GM12878 (cell line): ENCODE measurements around the gene NPAS3. TPM values are rescaled to one million over a fixed set of nuclear protein-coding genes. Genes with fewer than 3 reads are reported as not detected.

Experiments used
- ATAC-seq: fragments of 200-7000 bp; cut with Tn5 transposase; 3 replicates; pipeline ENCODE4 v1.9.1; 2020; ENCODE audit warnings: mild to moderate bottlenecking, moderate library complexity
- BruUV-seq: library from RNA; stranded (reverse); fragments of 400-500 nt; replicated peaks from 2 replicates; lab custom pipeline; 2021; lab: Mats Ljungman, UMichigan
- CTCF ChIA-PET: fragments of 300-600 bp; sonication (Branson Sonifier 250); formaldehyde crosslinking; extraction: SDS; loops from one replicate; lab custom pipeline; 2021; ENCODE audit warnings: inconsistent platforms; lab: Yijun Ruan, JAX
- POLR2A ChIA-PET: fragments of 350-600 bp; formaldehyde crosslinking; extraction: SDS; loops from one replicate; lab custom pipeline; 2021; ENCODE audit warnings: inconsistent platforms; lab: Charles Lee
- RAD21 ChIA-PET: fragments of 300-600 bp; sonication (Branson Sonifier 250); formaldehyde crosslinking; loops from one replicate; lab custom pipeline; 2023; ENCODE audit warnings: antibody characterized with exemption; ENCODE audit not compliant: unreplicated experiment; lab: Charles Lee
- SMC1A ChIA-PET: fragments of 300-600 bp; sonication (Branson Sonifier 250); formaldehyde crosslinking; loops from one replicate; lab custom pipeline; 2023; ENCODE audit not compliant: unreplicated experiment, uncharacterized antibody; lab: Charles Lee
- DNase-seq: peaks from one replicate; pipeline ENCODE4 v3.0.0-alpha.2; 2011; ENCODE audit warnings: low read depth, low spot score
- FAIRE-seq: peaks from 3 replicates; lab custom pipeline; 2011; peaks lifted over from hg19 to GRCh38; lab: Jason Lieb, UNC
- H2AFZ ChIP-seq: 2 replicates; pipeline ENCODE4 v1.6.0; 2011; ENCODE audit warnings: low read depth, low read length, control low read depth; ENCODE audit not compliant: control insufficient read depth
- H3K27ac ChIP-seq: 2 replicates; pipeline ENCODE4 v1.5.1; 2011; ENCODE audit warnings: control low read depth; ENCODE audit not compliant: control insufficient read depth, insufficient read depth
- H3K27me3 ChIP-seq, 2 experiments: replicated peaks in 1 of 2; 2 replicates each; pipeline versions ENCODE4 v1.6.0 to v1.6.1; 2011; ENCODE audit warnings: low read length in 1 of 2; ENCODE audit not compliant: control insufficient read depth in 2 of 2, insufficient read depth in 2 of 2
- H3K36me3 ChIP-seq, 2 experiments: 2 replicates each; pipeline ENCODE4 v1.5.1; 2011; ENCODE audit warnings: low read length in 1 of 2; ENCODE audit not compliant: control insufficient read depth in 2 of 2, insufficient read depth in 2 of 2
- H3K4me1 ChIP-seq: 2 replicates; pipeline ENCODE4 v1.6.1; 2011; ENCODE audit warnings: mild to moderate bottlenecking, low read length, moderate library complexity, mixed read lengths; ENCODE audit not compliant: control insufficient read depth, insufficient read depth
- H3K4me2 ChIP-seq: 2 replicates; pipeline ENCODE4 v1.6.0; 2011; ENCODE audit warnings: control low read depth; ENCODE audit not compliant: control insufficient read depth, insufficient read depth
- H3K4me3 ChIP-seq: fragments of 200-600 bp; sonication (generic); 2 replicates; pipeline ENCODE4 v1.5.1; 2016
- H3K79me2 ChIP-seq: 2 replicates; pipeline ENCODE4 v1.6.0; 2011; ENCODE audit warnings: low read length; ENCODE audit not compliant: control insufficient read depth, insufficient read depth
- H3K9ac ChIP-seq: 2 replicates; pipeline ENCODE4 v1.8.0; 2011; ENCODE audit warnings: low read length, control low read depth, mixed read lengths; ENCODE audit not compliant: control insufficient read depth, insufficient read depth
- H3K9me3 ChIP-seq: replicated peaks from 3 replicates; pipeline ENCODE4 v1.5.1; 2011; ENCODE audit warnings: mild to moderate bottlenecking, low read length; ENCODE audit not compliant: control insufficient read depth, insufficient read depth
- H4K20me1 ChIP-seq: 2 replicates; pipeline ENCODE4 v1.6.0; 2011; ENCODE audit not compliant: control insufficient read depth, insufficient read depth
- ATF3 ChIP-seq: IDR thresholded peaks from 2 replicates; pipeline ENCODE4 v1.6.1; 2011; ENCODE audit warnings: low read depth, mild to moderate bottlenecking, low read length, moderate library complexity, borderline replicate concordance; ENCODE audit errors: extremely low read depth
- BCLAF1 ChIP-seq: fragments of 450-650 bp; IDR thresholded peaks from 2 replicates; pipeline ENCODE4 v1.6.1; 2017; ENCODE audit warnings: antibody characterized with exemption, mild to moderate bottlenecking, moderate library complexity
- CTCF ChIP-seq, 3 experiments: IDR thresholded peaks in 2 of 3; conservative IDR thresholded peaks in 1 of 3; 2 replicates each; pipeline ENCODE4 v1.5.1; 2011; ENCODE audit warnings: low read depth in 3 of 3, low read length in 3 of 3, mild to moderate bottlenecking in 3 of 3, control low read depth in 2 of 3, moderate library complexity in 2 of 3, inconsistent platforms in 1 of 3, mixed read lengths in 1 of 3; ENCODE audit not compliant: control insufficient read depth in 2 of 3, insufficient read depth in 1 of 3; ENCODE audit errors: extremely low read depth in 1 of 3
- E2F4 ChIP-seq: IDR thresholded peaks from 2 replicates; pipeline ENCODE4 v1.6.1; 2012; ENCODE audit warnings: low read depth, low read length, improper control_type of control experiment
- ESRRA ChIP-seq: IDR thresholded peaks from 2 replicates; pipeline ENCODE4 v1.6.1; 2012; ENCODE audit warnings: mild to moderate bottlenecking, low read length, improper control_type of control experiment
- IKZF2 ChIP-seq, 2 experiments: fragments of 450-650 bp; IDR thresholded peaks; 2 replicates each; pipeline ENCODE4 v1.6.1; 2017; ENCODE audit warnings: mild to moderate bottlenecking in 2 of 2, moderate library complexity in 2 of 2
- MEF2B ChIP-seq: fragments of 450-650 bp; IDR thresholded peaks from 2 replicates; pipeline ENCODE4 v1.6.1; 2018; ENCODE audit warnings: mild to moderate bottlenecking, moderate library complexity; ENCODE audit not compliant: partially characterized antibody, poor library complexity, severe bottlenecking
- REST ChIP-seq: IDR thresholded peaks from 2 replicates; pipeline ENCODE4 v1.6.1; 2012; ENCODE audit warnings: mild to moderate bottlenecking, low read depth, low read length
- SKIL ChIP-seq: fragments of 450-650 bp; IDR thresholded peaks from 2 replicates; pipeline ENCODE4 v1.6.1; 2017; ENCODE audit warnings: mild to moderate bottlenecking, low read depth, inconsistent platforms; ENCODE audit not compliant: poor library complexity, severe bottlenecking
- WGBS: methylation state at CpG from one replicate; pipeline ENCODE4 v1.1.6; 2016; ENCODE audit warnings: low lambda C conversion rate; ENCODE audit not compliant: insufficient replicate concordance, insufficient coverage; ENCODE audit errors: missing lambda C conversion rate; 5-methylcytosine and 5-hydroxymethylcytosine counted together
- in situ Hi-C: fragments of 300-500 bp; cut with MboI; formaldehyde crosslinking; loops from 9 replicates; pipeline ENCODE4 v1.14.3; 2018; ENCODE audit warnings: mixed read lengths
- intact Hi-C: fragments of 100-400 bp; cut with micrococcal nuclease; formaldehyde crosslinking; loops from one replicate; pipeline ENCODE4 v1.14.2; 2022; ENCODE audit not compliant: unreplicated experiment
- polyA plus RNA-seq, 11 experiments: library from polyadenylated mRNA; depleted of rRNA in 4 of 11; unstranded in 6 of 11; stranded (reverse) in 5 of 11; fragments of >200 nt; fragmentation: Nextera tagmentation in 4 of 11; fragmentation: Illumina TruSeq in 1 of 11; extraction: Ambion mirVana in 4 of 11; extraction: Trizol in 1 of 11; gene quantifications; 1 replicate in 1 of 11; 2 replicates in 10 of 11; pipeline versions ENCODE4 v1.2.1 to v1.2.3, GENCODE V29; 2011 to 2016; ENCODE audit warnings: inconsistent platforms in 2 of 11, missing spikeins in 2 of 11, low read depth in 1 of 11
- total RNA-seq, 4 experiments: library from RNA; depleted of rRNA in 3 of 4; stranded (reverse); fragments of >200 nt in 3 of 4; fragmentation: Illumina TruSeq in 1 of 4; extraction: Trizol in 1 of 4; gene quantifications; 2 replicates each; pipeline versions ENCODE4 v1.2.1 to v1.2.3, GENCODE V29; 2013 to 2021

Gene NPAS3
- total and polyA plus RNA-seq, 10 of the 15 experiments (the other 5 are each of a cell fraction or from before 2014, with no cell fraction given): under 0.01 to 2.7 (median 0.03) TPM; not detected in 6

GRCh38 chr14:33844118-33844517, 905.4 kb downstream of the NPAS3 start:
- Histone ChIP-seq H3K27me3 (peaks cover 0 to 3% of the 10 kb centered on the region in 2 experiments; a peak in 1 of 4 replicates), H3K4me1 (no peaks in the 10 kb centered on the region), H3K4me3 (no peak overlapping the region), H3K36me3 (no peaks in the 10 kb centered on the region), H4K20me1 (no peaks in the 10 kb centered on the region), H3K79me2 (no peaks in the 10 kb centered on the region), H3K9ac (no peak overlapping the region), H2AFZ (no peak overlapping the region), H3K27ac (no peak overlapping the region), H3K4me2 (no peak overlapping the region), H3K9me3 (no peaks in the 10 kb centered on the region)
- ChIA-PET CTCF (interaction anchor here (0.6 to 21.4 kb wide), 16 partner anchors 8 to 480 kb away, joined by 3 to 809 read pairs (median 4); no protein-coding TSS in a partner anchor), SMC1A (interaction anchor here (0.6 to 17.6 kb wide), 27 partner anchors 8 to 458 kb away, joined by 3 to 668 read pairs (median 4); no protein-coding TSS in a partner anchor), POLR2A (interaction anchor here (0.5 to 0.6 kb wide), 3 partner anchors 70 to 231 kb away, joined by 3 to 4 read pairs (median 3); no protein-coding TSS in a partner anchor), RAD21 (interaction anchor here (0.5 to 19.1 kb wide), 19 partner anchors 9 to 484 kb away, joined by 3 to 466 read pairs (median 4); no protein-coding TSS in a partner anchor)
- ATAC-seq (no peak), FAIRE-seq (no peak), DNase-seq (no peak)
- 67% methylated on average over 3 of the region's 3 CpGs for WGBS
- in situ Hi-C loops (no loop called here), intact Hi-C loops (loop anchor here (10.0 kb wide), 1 partner anchor 111 kb away; the partner anchor contains the start of gene EGLN3)
- BruUV-seq: no TSS peak
- TF ChIP-seq ATF3 (no peak), E2F4 (no peak), MEF2B (no peak), REST (no peak), CTCF (IDR thresholded peaks at IDR 0.05 in 2 of 3, conservative IDR thresholded peaks at IDR 0.05 in 1 of 3; ENCODE audit: control insufficient read depth in 2 of 3, extremely low read depth in 1 of 3, insufficient read depth in 1 of 3, low read depth in 3 of 3, low read length in 3 of 3) (no peak), BCLAF1 (no peak), IKZF2 (IDR thresholded peaks at IDR 0.05) (no peak), SKIL (no peak), ESRRA (no peak)
